Trophoblast cell (in vitro differentiated cells and primary cell): ENCODE results near the gene TBL1X.

Experiments used
- DNase-seq, 2 donors: peaks; one replicate each; pipeline ENCODE4 v3.0.0-alpha.2; 2016
- H2AFZ ChIP-seq: 2 replicates; pipeline ENCODE4 v1.6.1; 2013; ENCODE audit warnings: low read length, moderate library complexity, mild to moderate bottlenecking; ENCODE audit not compliant: insufficient read depth, poor library complexity
- H2AK5ac ChIP-seq: 2 replicates; pipeline ENCODE4 v1.6.1; 2013; ENCODE audit warnings: mild to moderate bottlenecking, low read length
- H2BK120ac ChIP-seq: 2 replicates; pipeline ENCODE4 v1.6.1; 2013; ENCODE audit warnings: low read length, mild to moderate bottlenecking, moderate library complexity; ENCODE audit not compliant: insufficient read depth, poor library complexity
- H2BK12ac ChIP-seq: 2 replicates; pipeline ENCODE4 v1.6.1; 2013; ENCODE audit warnings: mild to moderate bottlenecking, low read length, moderate library complexity
- H2BK5ac ChIP-seq: 2 replicates; pipeline ENCODE4 v1.6.1; 2013; ENCODE audit warnings: low read length, low read depth, moderate library complexity, mild to moderate bottlenecking; ENCODE audit not compliant: poor library complexity
- H3K14ac ChIP-seq: 2 replicates; pipeline ENCODE4 v1.6.1; 2013; ENCODE audit warnings: mild to moderate bottlenecking, low read length
- H3K18ac ChIP-seq: 2 replicates; pipeline ENCODE4 v1.6.1; 2013; ENCODE audit warnings: mild to moderate bottlenecking, low read length
- H3K23ac ChIP-seq: 2 replicates; pipeline ENCODE4 v1.6.1; 2013; ENCODE audit warnings: low read length
- H3K27ac ChIP-seq: 2 replicates; pipeline ENCODE4 v1.5.1; 2013; ENCODE audit warnings: low read depth, mild to moderate bottlenecking, inconsistent platforms, low read length, moderate library complexity
- H3K27me3 ChIP-seq: 2 replicates; pipeline ENCODE4 v1.6.1; 2013; ENCODE audit warnings: inconsistent platforms, mild to moderate bottlenecking, low read length, moderate library complexity; ENCODE audit not compliant: insufficient read depth
- H3K36me3 ChIP-seq, 2 experiments: 1 replicate in 1 of 2; 2 replicates in 1 of 2; pipeline ENCODE4 v1.6.1; 2013; ENCODE audit warnings: low read length in 2 of 2, mild to moderate bottlenecking in 2 of 2, moderate library complexity in 1 of 2; ENCODE audit not compliant: insufficient read depth in 2 of 2, control insufficient read depth in 1 of 2
- H3K4ac ChIP-seq: 2 replicates; pipeline ENCODE4 v1.6.1; 2013; ENCODE audit warnings: low read depth, mild to moderate bottlenecking, low read length, moderate library complexity
- H3K4me1 ChIP-seq, 2 experiments: 1 replicate in 1 of 2; 2 replicates in 1 of 2; pipeline ENCODE4 v1.6.1; 2013; ENCODE audit warnings: low read length in 2 of 2, mild to moderate bottlenecking in 2 of 2, moderate library complexity in 1 of 2; ENCODE audit not compliant: insufficient read depth in 2 of 2, control insufficient read depth in 1 of 2
- H3K4me2 ChIP-seq: 2 replicates; pipeline ENCODE4 v1.6.1; 2013; ENCODE audit warnings: inconsistent platforms, mild to moderate bottlenecking, low read length, moderate library complexity
- H3K4me3 ChIP-seq: 2 replicates; pipeline ENCODE4 v1.5.1; 2013; ENCODE audit warnings: mild to moderate bottlenecking, low read depth, low read length, inconsistent platforms
- H3K79me1 ChIP-seq: one replicate; pipeline ENCODE4 v1.6.1; 2013; ENCODE audit warnings: low read length
- H3K79me2 ChIP-seq: 2 replicates; pipeline ENCODE4 v1.6.1; 2013; ENCODE audit warnings: low read length, mild to moderate bottlenecking; ENCODE audit not compliant: control insufficient read depth, insufficient read depth, poor library complexity
- H3K9ac ChIP-seq: 2 replicates; pipeline ENCODE4 v1.6.1; 2013; ENCODE audit warnings: mild to moderate bottlenecking, low read length
- H3K9me3 ChIP-seq: 2 replicates; pipeline ENCODE4 v1.6.1; 2013; ENCODE audit warnings: low read depth, mild to moderate bottlenecking, control low read depth, inconsistent platforms, low read length; ENCODE audit not compliant: insufficient read depth
- H4K12ac ChIP-seq: 2 replicates; pipeline ENCODE4 v1.6.1; 2013; ENCODE audit warnings: low read depth, mild to moderate bottlenecking, low read length, moderate library complexity
- H4K8ac ChIP-seq: 2 replicates; pipeline ENCODE4 v1.6.1; 2013; ENCODE audit warnings: low read depth, mild to moderate bottlenecking, low read length, moderate library complexity
- H4K91ac ChIP-seq: one replicate; pipeline ENCODE4 v1.6.1; 2013; ENCODE audit warnings: low read depth, mild to moderate bottlenecking, low read length, moderate library complexity
- WGBS: extraction: QIAGEN DNeasy Blood & Tissue Kit; methylation state at CpG from one replicate; pipeline ENCODE4 v1.1.7; 2013; ENCODE audit warnings: missing lambda C conversion rate; ENCODE audit not compliant: insufficient read length, insufficient coverage; ENCODE audit errors: extremely low coverage; 5-methylcytosine and 5-hydroxymethylcytosine counted together

TBL1X gene

DNA sequence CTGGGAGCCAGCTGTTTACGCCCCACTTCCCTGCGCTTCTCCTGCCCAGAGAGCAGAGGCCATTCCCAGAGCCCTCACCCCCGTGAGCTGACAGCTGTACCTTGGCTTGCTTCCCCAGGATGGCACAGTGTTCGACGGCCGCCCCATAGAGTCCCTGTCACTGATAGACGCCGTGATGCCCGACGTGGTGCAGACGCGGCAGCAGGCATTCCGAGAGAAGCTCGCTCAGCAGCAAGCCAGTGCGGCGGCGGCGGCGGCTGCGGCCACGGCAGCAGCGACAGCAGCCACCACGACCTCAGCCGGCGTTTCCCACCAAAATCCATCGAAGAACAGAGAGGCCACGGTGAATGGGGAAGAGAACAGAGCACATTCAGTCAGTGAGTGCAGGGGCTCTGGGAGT lies 223.0 kb downstream of the TBL1X start:
- WGBS = no CpG with 5 or more reads among the region's 27 CpGs
- Histone ChIP-seq H3K18ac (no peak overlapping the region), H4K91ac (no peak overlapping the region), H3K23ac (no peak overlapping the region), H3K27me3 (no peaks in the 10 kb centered on the region), H3K36me3 (peaks cover 16 to 25% of the 10 kb centered on the region in 2 experiments), H2BK12ac (no peak overlapping the region), H3K14ac (no peak overlapping the region), H2AK5ac (no peak overlapping the region), H3K9me3 (peaks cover 3% of the 10 kb centered on the region), H3K9ac (no peak overlapping the region), H2AFZ (no peak overlapping the region), H4K8ac (no peak overlapping the region), H2BK120ac (no peak overlapping the region), H3K4me2 (no peak overlapping the region), H3K79me1 (no peaks in the 10 kb centered on the region), H3K79me2 (no peaks in the 10 kb centered on the region), H3K4ac (no peak overlapping the region), H2BK5ac (no peak overlapping the region), H4K12ac (no peak overlapping the region), H3K4me3 (no peak overlapping the region), H3K4me1 (no peaks in the 10 kb centered on the region), H3K27ac (no peak overlapping the region)
- DNase-seq = no peak

DNA sequence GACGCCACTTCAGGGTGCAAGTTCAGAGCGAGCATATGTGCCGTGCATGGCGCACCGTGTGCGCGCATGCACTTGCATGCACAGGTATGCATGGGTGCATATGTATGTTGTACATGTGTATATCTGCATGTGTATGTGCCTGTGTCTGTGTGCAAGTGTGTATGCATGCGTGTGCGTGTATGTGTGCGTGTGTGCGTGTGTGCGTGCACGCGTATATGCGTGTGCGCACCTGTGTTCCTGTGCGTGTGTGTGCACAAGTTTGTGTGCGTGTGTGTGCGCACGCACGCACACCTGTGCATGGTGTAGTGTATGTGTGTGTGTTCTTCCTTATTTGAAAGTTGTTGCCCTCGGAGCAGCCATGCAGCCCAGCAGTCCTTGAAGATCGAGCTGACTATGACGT lies 224.0 kb downstream of the TBL1X start:
- Histone ChIP-seq H4K91ac (no peak overlapping the region), H3K27me3 (no peaks in the 10 kb centered on the region), H2AFZ (no peak overlapping the region), H3K4ac (no peak overlapping the region), H3K79me2 (no peaks in the 10 kb centered on the region), H3K27ac (no peak overlapping the region), H2BK5ac (no peak overlapping the region), H3K4me1 (no peaks in the 10 kb centered on the region), H3K9me3 (peaks cover 3% of the 10 kb centered on the region), H4K12ac (no peak overlapping the region), H2AK5ac (no peak overlapping the region), H3K23ac (no peak overlapping the region), H2BK120ac (no peak overlapping the region), H3K36me3 (peaks cover 18 to 23% of the 10 kb centered on the region in 2 experiments), H4K8ac (no peak overlapping the region), H2BK12ac (no peak overlapping the region), H3K14ac (no peak overlapping the region), H3K4me2 (no peak overlapping the region), H3K9ac (no peak overlapping the region), H3K18ac (no peak overlapping the region), H3K4me3 (no peak overlapping the region), H3K79me1 (no peaks in the 10 kb centered on the region)
- no peak for DNase-seq
- no CpG with 5 or more reads among the region's 24 CpGs for WGBS

GRCh38 chrX:9690046-9690445 lies 225.2 kb downstream of the TBL1X start:
- H3K23ac ChIP-seq = no peak overlapping the region
- no peak for DNase-seq
- H3K14ac ChIP-seq = no peak overlapping the region
- H3K36me3 ChIP-seq = peaks cover 18 to 21% of the 10 kb centered on the region in 2 experiments
- no peak overlapping the region for H4K12ac ChIP-seq
- H3K9me3 ChIP-seq = peaks cover 3% of the 10 kb centered on the region
- H4K8ac ChIP-seq = no peak overlapping the region
- no peak overlapping the region for H3K4ac ChIP-seq
- H3K4me2 ChIP-seq = no peak overlapping the region
- no peaks in the 10 kb centered on the region for H3K79me1 ChIP-seq
- no peak overlapping the region for H3K4me3 ChIP-seq
- H3K4me1 ChIP-seq = no peaks in the 10 kb centered on the region
- H2BK120ac ChIP-seq = no peak overlapping the region
- H2AK5ac ChIP-seq = no peak overlapping the region
- no peak overlapping the region for H2AFZ ChIP-seq
- no CpG with 5 or more reads among the region's 5 CpGs for WGBS
- H2BK5ac ChIP-seq = no peak overlapping the region
- H3K18ac ChIP-seq = no peak overlapping the region
- no peaks in the 10 kb centered on the region for H3K27me3 ChIP-seq
- no peak overlapping the region for H2BK12ac ChIP-seq
- H4K91ac ChIP-seq = no peak overlapping the region
- H3K9ac ChIP-seq = no peak overlapping the region
- H3K27ac ChIP-seq = no peak overlapping the region
- no peaks in the 10 kb centered on the region for H3K79me2 ChIP-seq

DNA sequence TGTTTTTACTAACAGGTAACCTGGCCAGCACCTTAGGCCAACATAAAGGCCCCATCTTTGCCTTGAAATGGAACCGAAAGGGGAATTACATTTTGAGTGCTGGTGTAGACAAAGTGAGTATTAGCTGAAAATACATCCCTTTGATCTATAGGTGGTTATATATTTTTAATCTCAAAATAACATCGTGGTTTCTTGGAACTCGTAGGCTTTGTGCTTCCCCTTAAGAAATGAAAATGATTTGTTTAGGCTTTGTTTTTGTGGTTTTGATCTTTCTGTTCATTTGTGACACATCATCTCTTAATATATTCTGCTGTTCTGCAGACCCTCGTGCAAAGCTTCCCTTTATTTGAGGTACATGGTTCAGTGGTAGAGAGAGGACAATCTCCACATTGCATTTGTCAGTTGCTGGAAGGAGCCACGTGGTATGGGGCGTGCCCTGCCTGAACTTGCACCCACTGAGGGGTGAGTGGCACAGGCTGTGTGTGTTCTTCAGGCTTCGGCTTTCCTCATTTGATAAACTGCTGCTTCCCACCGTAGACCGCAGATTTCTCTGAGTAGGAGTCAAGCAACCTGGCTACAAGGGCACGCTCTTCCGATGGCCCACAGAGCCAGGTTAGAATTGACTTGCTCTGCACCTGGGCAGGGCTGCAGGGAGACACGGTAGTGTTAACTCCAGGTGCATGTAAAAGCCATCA lies 228.6 kb downstream of the TBL1X start:
- no peaks in the 10 kb centered on the region for H3K79me2 ChIP-seq
- H3K9me3 ChIP-seq = peaks cover 3% of the 10 kb centered on the region
- no peak for DNase-seq
- H3K36me3 ChIP-seq = peaks cover 20 to 33% of the 10 kb centered on the region in 2 experiments
- no peak overlapping the region for H2BK12ac ChIP-seq
- H3K18ac ChIP-seq = no peak overlapping the region
- no peak overlapping the region for H4K12ac ChIP-seq
- no peak overlapping the region for H4K8ac ChIP-seq
- H3K79me1 ChIP-seq = no peaks in the 10 kb centered on the region
- H3K4me1 ChIP-seq = no peaks in the 10 kb centered on the region
- WGBS = no CpG with 5 or more reads among the region's 12 CpGs
- H2AFZ ChIP-seq = no peak overlapping the region
- no peak overlapping the region for H2AK5ac ChIP-seq
- H3K27ac ChIP-seq = no peak overlapping the region
- H3K27me3 ChIP-seq = no peaks in the 10 kb centered on the region
- no peak overlapping the region for H4K91ac ChIP-seq
- no peak overlapping the region for H3K4me3 ChIP-seq
- H3K4ac ChIP-seq = no peak overlapping the region
- no peak overlapping the region for H3K9ac ChIP-seq
- H3K4me2 ChIP-seq = no peak overlapping the region
- no peak overlapping the region for H3K14ac ChIP-seq
- no peak overlapping the region for H3K23ac ChIP-seq
- H2BK5ac ChIP-seq = no peak overlapping the region
- no peak overlapping the region for H2BK120ac ChIP-seq
